HepG2 (cell line): Measurements from ENCODE around the gene SFPQ. TPM values are rescaled to one million over a fixed set of nuclear protein-coding genes. Genes with fewer than 3 reads are reported as not detected.
A peak's percentile ranks its signal among the peaks of the same experiment; 100 is the strongest.

ENCODE experiments used
- CENPX ChIP-seq: sonication (generic); formaldehyde crosslinking; IDR thresholded peaks from 2 replicates; pipeline ENCODE4 v1.9.0; 2021; ENCODE audit warnings: mild to moderate bottlenecking, missing genetic modification reagents, moderate library complexity
- HDAC6 ChIP-seq: fragments of 200-600 bp; sonication (generic); IDR thresholded peaks from 2 replicates; pipeline ENCODE4 v1.7.0; 2017; ENCODE audit warnings: mild to moderate bottlenecking, antibody characterized with exemption, low read length, low read depth
- HOXA5 ChIP-seq: sonication (generic); formaldehyde crosslinking; IDR thresholded peaks from 2 replicates; pipeline ENCODE4 v1.4.0; 2020; ENCODE audit warnings: missing genetic modification reagents
- MAFK ChIP-seq, 2 experiments: IDR thresholded peaks in 1 of 2; conservative IDR thresholded peaks in 1 of 2; 2 replicates each; pipeline ENCODE4 v1.6.1; 2011; ENCODE audit warnings: improper control_type of control experiment in 2 of 2, low read length in 2 of 2
- MED8 ChIP-seq: sonication (generic); formaldehyde crosslinking; IDR thresholded peaks from 2 replicates; pipeline ENCODE4 v1.8.1; 2023; ENCODE audit warnings: mild to moderate bottlenecking, missing genetic modification reagents; ENCODE audit not compliant: insufficient replicate concordance
- PLRG1 ChIP-seq: fragments of 450-650 bp; conservative IDR thresholded peaks from 2 replicates; pipeline ENCODE4 v1.6.1; 2016
- RFXAP ChIP-seq: sonication (generic); formaldehyde crosslinking; IDR thresholded peaks from 2 replicates; pipeline ENCODE4 v1.4.0; 2020; ENCODE audit warnings: missing genetic modification reagents, borderline replicate concordance
- SKI ChIP-seq: fragments of 450-650 bp; IDR thresholded peaks from one replicate; pipeline ENCODE4 v1.6.1; 2018; ENCODE audit warnings: mild to moderate bottlenecking; ENCODE audit not compliant: partially characterized antibody
- SMC3 ChIP-seq: IDR thresholded peaks from 2 replicates; pipeline ENCODE4 v1.6.1; 2011; ENCODE audit warnings: low read length, improper control_type of control experiment
- TRIM24 ChIP-seq: sonication (generic); formaldehyde crosslinking; IDR thresholded peaks from 2 replicates; pipeline ENCODE4 v1.8.0; 2022; ENCODE audit warnings: mild to moderate bottlenecking, missing genetic modification reagents
- ZFX ChIP-seq: sonication (generic); formaldehyde crosslinking; IDR thresholded peaks from 2 replicates; pipeline ENCODE4 v1.4.0; 2020; ENCODE audit warnings: mild to moderate bottlenecking, low read depth, missing genetic modification reagents, moderate library complexity
- ZNF605 ChIP-seq: sonication (generic); formaldehyde crosslinking; IDR thresholded peaks from 2 replicates; pipeline ENCODE4 v1.8.0; 2022; ENCODE audit warnings: mild to moderate bottlenecking, missing genetic modification reagents
- ZNF724P ChIP-seq: sonication (generic); formaldehyde crosslinking; IDR thresholded peaks from 2 replicates; pipeline ENCODE4 v1.8.0; 2022; ENCODE audit warnings: missing genetic modification reagents, borderline replicate concordance
- ZNF780A ChIP-seq: sonication (generic); formaldehyde crosslinking; IDR thresholded peaks from 2 replicates; pipeline ENCODE4 v1.8.0; 2022; ENCODE audit warnings: mild to moderate bottlenecking, missing genetic modification reagents, moderate library complexity
- ZNF850 ChIP-seq: sonication (generic); formaldehyde crosslinking; conservative IDR thresholded peaks from 2 replicates; pipeline ENCODE4 v1.9.0; 2021; ENCODE audit warnings: mild to moderate bottlenecking, missing genetic modification reagents
- polyA plus RNA-seq, 8 experiments: library from polyadenylated mRNA; depleted of rRNA in 3 of 8; stranded (reverse) in 7 of 8; unstranded in 1 of 8; fragments of >200 nt; fragmentation: Illumina TruSeq in 4 of 8; extraction: Trizol in 4 of 8; gene quantifications; 2 replicates each; pipeline versions ENCODE4 v1.2.1 to v1.2.3, GENCODE V29; 2011 to 2016; ENCODE audit warnings: low read depth in 4 of 8, missing spikeins in 1 of 8, mixed read lengths in 1 of 8; ENCODE audit not compliant: insufficient read depth in 1 of 8
- total RNA-seq, 5 experiments: library from RNA; depleted of rRNA; stranded (reverse); fragments of >200 nt; fragmentation: Illumina TruSeq; extraction: Trizol; gene quantifications; 2 replicates each; pipeline ENCODE4 v1.2.3, GENCODE V29; 2016; ENCODE audit warnings: low read depth in 1 of 5
- TF ChIP-seq, protein P1 (sequence below): sonication (generic); formaldehyde crosslinking; conservative IDR thresholded peaks from 2 replicates; pipeline ENCODE4 v1.8.1; 2023; ENCODE audit warnings: missing genetic modification reagents
- TF ChIP-seq, protein P2 (sequence below): sonication (generic); formaldehyde crosslinking; IDR thresholded peaks from 2 replicates; pipeline ENCODE4 v1.5.0; 2020; ENCODE audit warnings: missing genetic modification reagents, mild to moderate bottlenecking, borderline replicate concordance
- TF ChIP-seq, protein P3 (sequence below): sonication (generic); formaldehyde crosslinking; IDR thresholded peaks from 2 replicates; pipeline ENCODE4 v1.8.0; 2022; ENCODE audit warnings: mild to moderate bottlenecking, missing genetic modification reagents
- TF ChIP-seq, protein P4 (sequence below): IDR thresholded peaks from 2 replicates; pipeline ENCODE4 v1.6.1; 2016; ENCODE audit warnings: missing compliant biosample characterization, missing genetic modification reagents, borderline replicate concordance
- TF ChIP-seq, protein P5 (sequence below): sonication (generic); formaldehyde crosslinking; IDR thresholded peaks from 2 replicates; pipeline ENCODE4 v1.4.0; 2020; ENCODE audit warnings: low read depth, mild to moderate bottlenecking, missing genetic modification reagents
- TF ChIP-seq, protein P6 (sequence below): sonication (generic); formaldehyde crosslinking; IDR thresholded peaks from 2 replicates; pipeline ENCODE4 v1.5.0; 2020; ENCODE audit warnings: mild to moderate bottlenecking, missing genetic modification reagents

The SFPQ gene
- total and polyA plus RNA-seq, 2 of the 13 experiments (the other 11 are each of a cell fraction or from before 2014, with no cell fraction given): 101 to 292 TPM

DNA sequence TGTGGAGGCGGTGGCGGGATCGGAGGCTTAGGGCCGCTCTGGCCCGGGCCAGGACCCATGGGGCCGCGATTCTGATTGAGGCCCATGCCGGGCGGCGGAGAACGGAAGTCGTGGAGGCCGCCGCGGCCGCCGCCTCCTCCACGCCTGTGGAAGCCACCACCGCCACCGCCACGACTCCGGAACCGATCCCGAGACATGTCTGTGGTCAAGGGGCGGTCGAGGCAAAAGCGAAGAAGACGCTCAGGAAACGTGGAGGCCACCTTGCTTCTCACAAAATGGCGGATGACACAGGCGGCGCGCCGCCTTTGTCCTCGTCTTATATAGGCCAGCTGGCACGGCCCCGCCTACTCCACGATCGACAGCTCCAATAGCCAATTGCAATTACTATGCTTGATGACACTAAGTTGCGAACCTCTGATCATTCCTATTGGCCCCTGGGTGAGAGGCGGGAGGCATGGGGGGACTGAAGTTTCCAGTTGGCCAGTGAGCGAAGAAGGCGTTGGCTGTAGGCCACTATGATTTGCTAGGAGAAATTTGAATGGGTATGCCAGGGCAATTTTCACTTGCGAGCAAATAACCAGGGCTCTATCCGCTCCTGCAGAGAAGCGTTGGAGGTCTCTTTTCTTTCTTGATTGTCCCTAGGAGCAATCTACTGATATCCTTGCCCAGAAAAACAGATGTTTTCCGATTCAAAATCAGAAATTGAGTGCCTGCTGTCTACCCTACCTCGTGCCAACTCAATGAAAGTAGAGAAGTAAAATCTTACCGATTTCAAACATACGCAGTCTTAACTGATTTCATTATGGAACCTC is at the start of gene SFPQ (continued):
- TF ChIP-seq, protein P1, sequence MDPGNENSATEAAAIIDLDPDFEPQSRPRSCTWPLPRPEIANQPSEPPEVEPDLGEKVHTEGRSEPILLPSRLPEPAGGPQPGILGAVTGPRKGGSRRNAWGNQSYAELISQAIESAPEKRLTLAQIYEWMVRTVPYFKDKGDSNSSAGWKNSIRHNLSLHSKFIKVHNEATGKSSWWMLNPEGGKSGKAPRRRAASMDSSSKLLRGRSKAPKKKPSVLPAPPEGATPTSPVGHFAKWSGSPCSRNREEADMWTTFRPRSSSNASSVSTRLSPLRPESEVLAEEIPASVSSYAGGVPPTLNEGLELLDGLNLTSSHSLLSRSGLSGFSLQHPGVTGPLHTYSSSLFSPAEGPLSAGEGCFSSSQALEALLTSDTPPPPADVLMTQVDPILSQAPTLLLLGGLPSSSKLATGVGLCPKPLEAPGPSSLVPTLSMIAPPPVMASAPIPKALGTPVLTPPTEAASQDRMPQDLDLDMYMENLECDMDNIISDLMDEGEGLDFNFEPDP (CRISPR knock-in tag): no peak
- TF ChIP-seq ZNF850 (no peak), HDAC6 (no peak), MED8 (CRISPR knock-in tag) (no peak), CENPX (no peak), SKI (peak; percentile 30), ZFX (CRISPR knock-in tag) (peak; percentile 98), ZNF780A (no peak), TRIM24 (CRISPR knock-in tag) (no peak), PLRG1 (no peak), HOXA5 (peak; percentile 76; the same call in 1 of the 2 replicates), MAFK (conservative IDR thresholded peaks at IDR 0.05 in 1 of 2, IDR thresholded peaks at IDR 0.05 in 1 of 2; ENCODE audit: low read length in 2 of 2) (no peak), ZNF605 (CRISPR knock-in tag) (peak; percentile 92), ZNF724P (CRISPR knock-in tag) (no peak; the same call in 1 of the 2 replicates), SMC3 (no peak), RFXAP (CRISPR knock-in tag) (no peak)
- TF ChIP-seq, protein P2, sequence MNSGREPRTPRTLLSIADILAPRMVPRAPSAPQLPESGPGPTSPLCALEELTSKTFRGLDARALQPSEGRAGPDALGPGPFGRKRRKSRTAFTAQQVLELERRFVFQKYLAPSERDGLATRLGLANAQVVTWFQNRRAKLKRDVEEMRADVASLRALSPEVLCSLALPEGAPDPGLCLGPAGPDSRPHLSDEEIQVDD (CRISPR knock-in tag): no peak
- TF ChIP-seq, protein P3, sequence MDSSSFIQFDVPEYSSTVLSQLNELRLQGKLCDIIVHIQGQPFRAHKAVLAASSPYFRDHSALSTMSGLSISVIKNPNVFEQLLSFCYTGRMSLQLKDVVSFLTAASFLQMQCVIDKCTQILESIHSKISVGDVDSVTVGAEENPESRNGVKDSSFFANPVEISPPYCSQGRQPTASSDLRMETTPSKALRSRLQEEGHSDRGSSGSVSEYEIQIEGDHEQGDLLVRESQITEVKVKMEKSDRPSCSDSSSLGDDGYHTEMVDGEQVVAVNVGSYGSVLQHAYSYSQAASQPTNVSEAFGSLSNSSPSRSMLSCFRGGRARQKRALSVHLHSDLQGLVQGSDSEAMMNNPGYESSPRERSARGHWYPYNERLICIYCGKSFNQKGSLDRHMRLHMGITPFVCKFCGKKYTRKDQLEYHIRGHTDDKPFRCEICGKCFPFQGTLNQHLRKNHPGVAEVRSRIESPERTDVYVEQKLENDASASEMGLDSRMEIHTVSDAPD (CRISPR knock-in tag): no peak
- TF ChIP-seq, protein P4, sequence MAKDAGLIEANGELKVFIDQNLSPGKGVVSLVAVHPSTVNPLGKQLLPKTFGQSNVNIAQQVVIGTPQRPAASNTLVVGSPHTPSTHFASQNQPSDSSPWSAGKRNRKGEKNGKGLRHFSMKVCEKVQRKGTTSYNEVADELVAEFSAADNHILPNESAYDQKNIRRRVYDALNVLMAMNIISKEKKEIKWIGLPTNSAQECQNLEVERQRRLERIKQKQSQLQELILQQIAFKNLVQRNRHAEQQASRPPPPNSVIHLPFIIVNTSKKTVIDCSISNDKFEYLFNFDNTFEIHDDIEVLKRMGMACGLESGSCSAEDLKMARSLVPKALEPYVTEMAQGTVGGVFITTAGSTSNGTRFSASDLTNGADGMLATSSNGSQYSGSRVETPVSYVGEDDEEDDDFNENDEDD (CRISPR knock-in tag): peak; percentile 91; the same call in 1 of the 2 replicates
- TF ChIP-seq, protein P5, sequence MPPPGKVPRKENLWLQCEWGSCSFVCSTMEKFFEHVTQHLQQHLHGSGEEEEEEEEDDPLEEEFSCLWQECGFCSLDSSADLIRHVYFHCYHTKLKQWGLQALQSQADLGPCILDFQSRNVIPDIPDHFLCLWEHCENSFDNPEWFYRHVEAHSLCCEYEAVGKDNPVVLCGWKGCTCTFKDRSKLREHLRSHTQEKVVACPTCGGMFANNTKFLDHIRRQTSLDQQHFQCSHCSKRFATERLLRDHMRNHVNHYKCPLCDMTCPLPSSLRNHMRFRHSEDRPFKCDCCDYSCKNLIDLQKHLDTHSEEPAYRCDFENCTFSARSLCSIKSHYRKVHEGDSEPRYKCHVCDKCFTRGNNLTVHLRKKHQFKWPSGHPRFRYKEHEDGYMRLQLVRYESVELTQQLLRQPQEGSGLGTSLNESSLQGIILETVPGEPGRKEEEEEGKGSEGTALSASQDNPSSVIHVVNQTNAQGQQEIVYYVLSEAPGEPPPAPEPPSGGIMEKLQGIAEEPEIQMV: 0 out of 2 replicates have a peak, but pooled peaks have one; percentile 37
- TF ChIP-seq, protein P6, sequence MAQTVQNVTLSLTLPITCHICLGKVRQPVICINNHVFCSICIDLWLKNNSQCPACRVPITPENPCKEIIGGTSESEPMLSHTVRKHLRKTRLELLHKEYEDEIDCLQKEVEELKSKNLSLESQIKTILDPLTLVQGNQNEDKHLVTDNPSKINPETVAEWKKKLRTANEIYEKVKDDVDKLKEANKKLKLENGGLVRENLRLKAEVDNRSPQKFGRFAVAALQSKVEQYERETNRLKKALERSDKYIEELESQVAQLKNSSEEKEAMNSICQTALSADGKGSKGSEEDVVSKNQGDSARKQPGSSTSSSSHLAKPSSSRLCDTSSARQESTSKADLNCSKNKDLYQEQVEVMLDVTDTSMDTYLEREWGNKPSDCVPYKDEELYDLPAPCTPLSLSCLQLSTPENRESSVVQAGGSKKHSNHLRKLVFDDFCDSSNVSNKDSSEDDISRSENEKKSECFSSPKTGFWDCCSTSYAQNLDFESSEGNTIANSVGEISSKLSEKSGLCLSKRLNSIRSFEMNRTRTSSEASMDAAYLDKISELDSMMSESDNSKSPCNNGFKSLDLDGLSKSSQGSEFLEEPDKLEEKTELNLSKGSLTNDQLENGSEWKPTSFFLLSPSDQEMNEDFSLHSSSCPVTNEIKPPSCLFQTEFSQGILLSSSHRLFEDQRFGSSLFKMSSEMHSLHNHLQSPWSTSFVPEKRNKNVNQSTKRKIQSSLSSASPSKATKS (CRISPR knock-in tag): no peak
